Activated naive CD4-positive, alpha-beta T cell treated with anti-CD3 and anti-CD28 coated beads, Interleukin-2, amount 50 U/mL, for 16 hours (primary cell): ENCODE measurements around the gene ERAL1.

Source experiments
- DNase-seq: peaks from one replicate; pipeline ENCODE4 v3.0.0-alpha.2; 2020

Gene ERAL1

DNA sequence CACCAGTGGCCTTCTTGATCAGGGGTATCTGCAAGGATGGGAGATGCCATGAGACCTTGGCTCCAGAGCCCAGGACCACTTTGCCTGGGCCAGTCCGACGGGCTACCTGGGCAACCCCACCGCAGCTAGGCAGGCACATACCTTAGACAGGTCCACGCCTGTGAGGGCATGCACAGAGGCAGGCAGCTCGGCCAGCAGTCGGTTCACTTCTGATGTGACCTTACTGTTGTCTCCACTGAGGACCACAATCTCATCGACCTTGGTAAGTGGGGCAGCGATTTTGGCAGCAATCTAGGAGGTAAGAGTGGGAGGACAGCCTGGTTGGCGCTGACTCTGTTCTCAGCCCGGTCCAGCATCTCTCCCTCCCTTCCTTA, 25.7 kb downstream of the ERAL1 start:
- no peak for DNase-seq

DNA sequence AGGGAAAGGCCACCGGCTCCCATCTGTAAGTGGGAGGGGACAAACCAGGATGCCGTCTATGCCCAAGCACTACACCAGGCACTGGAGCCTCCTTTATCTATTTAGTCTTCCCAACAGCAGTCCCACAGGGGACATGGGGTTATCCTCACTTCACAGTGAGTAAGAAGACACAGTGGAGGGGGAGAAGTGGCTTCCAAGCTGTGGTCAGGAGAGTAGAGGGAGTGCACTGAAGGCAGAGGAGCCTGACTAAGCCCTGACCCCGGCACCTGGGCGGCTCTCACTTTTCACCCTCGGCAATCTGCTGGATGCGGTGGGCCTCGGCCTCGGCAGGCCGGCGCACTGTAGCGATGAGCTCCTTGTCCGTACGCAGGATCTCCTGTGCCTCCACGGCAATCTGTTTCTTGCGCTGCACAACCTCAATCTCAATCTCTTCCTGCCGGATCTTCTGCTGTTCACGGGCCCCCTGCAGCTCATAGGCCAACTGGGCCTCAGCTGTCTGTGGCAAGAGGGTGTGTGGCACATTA, 26.8 kb downstream of the ERAL1 start:
- no peak for DNase-seq

DNA sequence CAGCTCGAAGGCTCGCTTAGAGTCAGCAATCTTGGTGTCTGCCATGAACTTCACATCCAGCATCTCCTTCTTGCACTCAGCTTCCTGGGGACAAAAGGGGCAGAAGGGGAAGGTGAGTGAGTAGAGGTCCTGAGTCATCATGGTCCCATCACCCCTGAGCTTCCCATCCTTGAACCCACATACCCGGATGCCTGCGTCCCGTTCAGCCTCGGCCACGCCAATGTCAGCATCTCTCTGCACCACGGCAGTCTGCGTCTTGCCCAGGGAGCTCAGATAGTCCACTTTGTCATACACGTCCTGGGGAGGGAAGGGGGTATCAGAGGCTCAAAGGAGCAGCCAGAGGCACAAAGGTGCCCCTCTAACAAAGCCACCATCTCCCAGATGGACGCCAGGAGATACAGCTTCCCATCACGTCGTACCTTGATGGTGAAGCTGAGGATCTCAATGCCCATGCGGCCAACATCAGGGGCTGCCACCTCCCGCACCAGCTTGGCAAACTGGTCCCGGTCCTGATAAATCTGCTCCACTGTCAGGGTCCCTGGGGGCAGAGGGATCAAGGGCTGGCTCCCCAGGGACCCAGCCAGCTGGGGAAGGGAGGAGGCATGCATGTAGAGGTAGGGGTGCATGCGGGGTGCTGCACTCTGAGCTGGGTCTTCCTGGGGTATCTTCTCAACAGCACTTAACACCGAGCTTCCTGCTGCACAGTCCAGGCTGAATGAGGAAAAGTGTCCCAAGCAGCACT, 27.5 kb downstream of the ERAL1 start:
- no peak for DNase-seq

DNA sequence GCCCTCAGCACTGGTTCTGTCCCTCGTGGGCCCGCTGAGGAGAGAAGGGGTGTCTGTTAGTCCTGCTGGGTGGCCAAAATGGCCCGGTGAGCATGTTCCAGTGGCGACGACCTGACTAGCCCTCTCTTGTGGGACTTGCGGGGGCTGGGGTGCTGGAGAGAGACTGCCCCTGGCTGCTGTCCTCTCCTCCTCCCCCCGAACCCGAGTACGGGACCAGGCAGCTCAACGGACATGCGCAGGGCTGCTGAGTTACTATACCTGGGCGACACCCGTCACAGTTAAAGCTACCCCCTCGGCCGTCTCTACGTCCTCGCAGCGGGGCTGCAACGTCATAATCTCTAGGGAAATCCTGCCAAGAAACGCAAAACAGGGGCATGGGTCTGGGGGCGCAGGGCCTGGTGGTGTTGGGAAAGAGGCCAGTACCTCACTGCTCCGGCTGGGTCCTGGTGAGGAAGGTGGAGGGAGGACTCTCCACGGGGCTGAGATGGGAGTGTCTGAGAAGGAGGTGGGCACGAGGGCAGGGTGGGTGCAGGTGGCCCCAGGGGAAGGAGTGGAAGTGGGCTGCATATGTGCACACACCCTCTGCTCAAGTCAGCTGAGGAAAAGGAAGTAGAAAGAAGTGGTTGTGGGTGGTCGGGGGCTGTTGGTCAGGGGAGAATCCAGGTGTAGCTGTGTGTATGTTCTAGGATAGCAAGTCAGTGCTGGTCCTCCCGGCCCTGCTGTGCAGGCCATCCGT, 29.3 kb downstream of the ERAL1 start:
- DNase-seq, result no peak

DNA sequence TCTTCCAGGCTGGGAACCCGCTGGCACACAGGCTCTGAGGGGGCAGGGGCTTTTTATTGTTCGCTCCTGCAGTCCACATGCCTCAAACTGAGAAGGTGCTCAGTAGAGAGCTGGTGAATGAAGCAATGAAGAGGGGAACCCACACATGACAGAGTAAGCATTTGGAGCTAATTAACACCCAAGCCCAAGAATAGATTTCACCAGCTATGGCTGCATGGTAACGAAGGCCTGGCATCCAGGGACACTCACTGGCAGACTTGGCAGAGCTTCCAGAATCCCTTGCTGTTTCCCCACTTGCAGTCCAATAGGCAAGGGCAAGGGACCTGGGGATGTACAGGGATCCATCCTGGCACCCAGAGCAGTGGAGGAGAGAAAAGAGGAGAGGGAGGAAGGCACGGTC, 30.5 kb downstream of the ERAL1 start:
- no peak for DNase-seq

DNA sequence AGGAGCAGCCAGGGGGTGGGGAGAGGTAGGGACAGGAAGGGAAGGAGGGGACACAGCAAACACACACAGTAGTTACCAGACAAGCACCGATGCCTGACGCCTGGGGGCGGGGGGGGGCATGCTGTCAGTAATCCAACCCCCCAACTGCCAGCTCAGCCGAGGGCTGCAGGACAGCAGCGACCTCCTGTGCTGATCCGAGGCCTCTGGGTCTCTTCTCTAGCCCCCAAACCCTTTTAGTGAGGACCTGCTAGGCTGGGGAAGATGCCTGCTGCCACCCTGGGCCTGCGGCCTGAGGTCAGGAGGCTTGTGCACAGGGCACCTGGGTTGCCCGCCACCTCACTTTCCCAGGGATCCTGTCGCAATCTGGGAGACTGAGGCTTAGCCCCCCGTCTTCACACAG, 31.1 kb downstream of the ERAL1 start:
- DNase-seq, result no peak

DNA sequence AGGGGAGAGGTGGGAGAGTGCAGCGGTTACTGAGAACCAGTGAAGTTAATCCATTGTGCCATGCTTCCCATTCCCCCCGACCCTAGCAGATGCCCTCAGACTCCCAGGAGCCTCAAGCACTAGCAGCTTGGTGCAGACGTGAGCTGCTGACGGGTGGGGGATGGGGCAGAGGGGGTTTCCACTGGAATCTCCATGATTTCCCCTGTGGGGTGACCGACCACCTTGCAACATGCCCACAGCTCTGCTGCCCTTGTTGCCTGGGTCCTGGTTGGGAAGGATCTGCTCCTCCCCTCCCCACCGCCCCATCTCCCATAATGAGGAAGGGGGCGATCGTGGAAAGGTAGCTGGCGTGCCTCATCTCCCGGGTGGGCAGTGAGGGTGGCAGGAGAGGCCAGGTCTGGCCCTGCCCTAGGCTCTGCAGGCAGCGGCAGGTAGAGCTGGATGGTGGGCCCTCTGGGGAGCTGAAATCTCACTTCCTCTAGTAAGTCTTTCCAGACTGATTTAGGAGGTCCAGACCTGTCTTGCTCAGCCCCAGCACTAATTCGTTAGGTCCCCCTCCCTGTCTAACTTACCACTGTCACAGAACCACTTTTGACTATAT, 33.2 kb downstream of the ERAL1 start:
- DNase-seq, result no peak

DNA sequence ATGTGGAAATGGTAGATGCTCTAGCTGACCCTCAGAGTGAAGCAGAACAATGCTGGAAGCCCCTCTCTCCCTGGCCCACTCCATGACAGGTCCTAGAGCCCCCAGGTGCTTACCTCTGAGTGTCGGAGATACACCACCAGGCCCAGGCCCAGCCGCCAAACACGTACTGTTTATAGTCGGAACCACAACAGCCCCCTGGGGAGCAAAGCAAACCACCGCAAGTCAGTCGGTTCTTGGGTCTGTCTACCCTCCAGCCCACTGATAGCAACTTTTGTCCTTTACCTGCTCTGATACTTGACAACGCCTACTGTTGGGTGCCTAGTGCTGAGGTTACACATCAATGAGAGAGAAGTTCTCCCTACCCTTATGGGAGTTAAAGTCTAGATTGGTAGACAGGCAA, 34.0 kb downstream of the ERAL1 start:
- DNase-seq, result no peak

DNA sequence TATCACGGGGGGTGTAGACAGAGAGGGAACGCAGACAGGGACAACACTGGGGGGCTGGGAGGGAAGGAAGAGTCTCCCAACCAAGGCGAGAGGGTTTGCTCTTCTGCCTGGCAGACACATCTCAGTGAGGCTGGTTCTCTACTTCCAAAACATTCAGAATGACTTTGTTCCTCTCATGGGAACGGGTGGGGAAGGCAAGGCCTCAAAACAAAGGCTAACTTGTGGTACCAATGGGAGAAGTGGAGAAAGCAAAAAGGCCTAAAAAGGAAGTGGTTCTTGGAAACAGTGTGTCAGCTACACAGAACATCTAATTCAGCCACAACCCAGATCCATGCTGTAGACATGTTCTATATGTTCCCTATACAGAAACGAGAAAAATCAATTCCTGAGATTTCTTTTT, 35.2 kb downstream of the ERAL1 start:
- no peak for DNase-seq

DNA sequence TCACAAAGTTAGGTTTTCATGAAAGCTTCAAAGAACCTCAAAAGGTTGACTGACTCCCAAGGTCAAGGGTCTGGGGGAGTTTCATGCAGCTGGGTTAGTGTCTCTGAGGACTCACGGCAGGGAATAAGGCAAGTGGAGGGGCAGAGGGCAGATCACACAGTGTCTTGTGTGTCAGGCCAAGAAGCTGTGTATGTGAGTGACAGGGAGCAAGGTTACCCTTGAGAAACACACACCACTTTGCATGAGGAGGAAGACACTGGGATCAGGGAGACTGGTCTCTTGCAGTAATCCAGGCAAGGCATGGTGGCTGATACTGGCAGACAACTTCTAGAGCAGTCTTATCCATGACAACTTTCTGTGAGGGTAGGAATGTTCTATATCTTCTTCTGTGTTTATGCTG, 36.4 kb downstream of the ERAL1 start:
- no peak for DNase-seq

DNA sequence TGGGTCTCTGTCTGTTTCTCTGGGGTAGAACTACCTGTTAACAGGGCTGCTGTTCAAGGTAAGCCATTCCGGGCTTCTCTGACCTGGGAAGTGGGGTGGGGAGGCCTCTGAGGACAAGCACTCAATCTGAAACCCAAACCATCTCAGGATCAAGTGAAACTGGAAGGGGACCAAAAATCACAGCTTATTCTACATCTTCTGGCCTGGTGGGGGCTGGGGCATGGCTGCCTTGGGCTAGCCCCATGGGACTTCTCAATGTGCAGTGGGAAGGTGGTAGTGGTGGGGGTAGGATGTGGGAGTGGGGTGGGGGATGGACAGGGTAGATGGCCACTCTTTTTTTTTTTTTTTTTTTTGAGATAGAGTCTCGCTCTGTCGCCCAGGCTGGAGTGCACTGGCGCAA, 37.2 kb downstream of the ERAL1 start:
- DNase-seq, result no peak

DNA sequence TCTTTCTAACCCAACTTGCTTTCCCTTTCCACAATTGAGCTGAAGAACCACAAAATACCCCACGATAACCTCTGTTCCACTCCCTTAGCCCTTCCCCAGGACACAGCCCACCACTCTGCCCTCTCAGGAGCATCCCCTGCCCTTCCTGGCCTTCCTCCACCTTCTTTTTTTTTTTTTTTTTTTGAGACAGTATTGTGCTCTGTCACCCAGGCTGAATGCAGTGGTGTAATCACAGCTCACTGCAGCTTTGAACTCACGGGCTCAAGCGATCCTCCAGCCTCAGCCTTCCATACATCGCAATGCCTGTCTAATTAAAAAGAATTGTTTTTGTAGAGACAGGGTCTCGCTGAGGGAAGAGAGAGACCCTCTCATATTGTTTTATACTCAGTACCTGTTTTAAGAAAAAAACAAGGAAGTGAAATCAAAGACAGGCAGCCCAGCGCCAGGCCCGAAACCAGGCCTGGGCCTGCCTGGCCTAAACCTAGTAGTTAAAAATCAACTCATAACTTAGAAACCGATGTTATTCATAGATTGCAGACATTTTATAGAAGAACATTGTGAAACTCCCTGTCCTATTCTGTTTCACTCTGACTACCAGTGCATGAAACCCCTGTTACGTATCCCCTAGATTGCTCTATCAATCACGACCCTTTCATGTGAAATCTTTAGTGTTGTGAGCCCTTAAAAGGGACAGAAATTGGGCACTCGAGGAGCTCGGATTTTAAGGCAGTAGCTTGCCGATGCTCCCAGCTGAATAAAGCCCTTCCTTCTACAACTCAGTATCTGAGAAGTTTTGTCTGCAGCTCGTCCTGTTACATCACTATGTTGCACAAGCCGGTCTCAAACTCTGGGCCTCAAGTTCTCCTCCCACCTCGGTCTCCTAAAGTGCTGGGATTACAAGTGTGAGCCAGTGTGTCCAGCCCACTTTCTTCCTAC, 38.7 kb downstream of the ERAL1 start:
- peak; percentile 39 for DNase-seq

DNA sequence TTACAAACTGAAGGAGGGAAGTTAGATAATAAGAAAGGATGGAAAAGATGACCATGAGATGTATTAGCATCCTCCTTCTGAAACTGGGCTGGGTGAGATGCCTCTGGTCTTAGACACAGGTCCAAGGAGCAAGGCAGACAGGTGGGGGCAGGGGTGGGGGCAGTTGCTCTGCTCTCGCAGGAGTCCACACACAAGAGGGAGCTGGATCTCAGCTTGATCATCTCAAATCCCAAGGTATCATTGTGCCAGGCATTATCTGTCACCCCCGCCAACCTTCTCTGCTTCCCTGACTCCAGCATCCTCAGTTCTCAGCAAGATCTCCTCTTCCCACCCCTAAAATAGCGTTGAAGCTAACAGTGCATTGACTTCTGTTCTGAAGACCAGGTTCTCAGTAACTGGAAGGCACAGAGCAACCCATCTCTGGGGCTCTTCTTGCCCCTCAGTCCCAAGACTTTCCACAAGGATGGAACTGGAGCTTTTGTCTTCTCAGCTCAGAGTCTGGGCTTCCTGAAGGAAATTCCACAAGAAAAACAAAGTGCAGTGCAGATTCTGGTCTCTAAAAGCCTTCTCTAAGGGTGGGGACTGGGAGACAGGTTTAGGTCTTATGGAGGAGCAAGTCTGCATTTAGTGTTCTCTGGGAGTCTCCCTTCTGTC, 41.1 kb downstream of the ERAL1 start:
- DNase-seq, result no peak

DNA sequence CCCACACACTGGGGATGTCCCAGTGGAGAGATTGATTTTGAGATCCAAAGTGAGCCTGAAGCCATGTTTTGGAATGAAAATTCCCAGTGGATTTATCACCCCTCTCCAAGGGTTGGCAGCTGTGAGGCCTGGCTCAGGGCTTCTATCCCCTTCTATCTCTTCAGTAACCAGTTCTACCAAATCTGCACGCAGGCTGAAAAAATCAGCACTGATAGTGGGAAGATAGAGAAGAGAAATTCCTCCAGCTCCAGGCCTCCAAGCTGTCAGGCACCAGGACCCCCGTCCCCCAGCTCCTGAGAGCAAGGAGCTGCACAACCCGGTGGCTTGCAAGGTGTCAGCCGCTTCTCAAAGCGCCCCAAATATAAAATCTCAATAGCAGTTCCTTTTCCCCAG, 41.7 kb downstream of the ERAL1 start:
- no peak for DNase-seq

DNA sequence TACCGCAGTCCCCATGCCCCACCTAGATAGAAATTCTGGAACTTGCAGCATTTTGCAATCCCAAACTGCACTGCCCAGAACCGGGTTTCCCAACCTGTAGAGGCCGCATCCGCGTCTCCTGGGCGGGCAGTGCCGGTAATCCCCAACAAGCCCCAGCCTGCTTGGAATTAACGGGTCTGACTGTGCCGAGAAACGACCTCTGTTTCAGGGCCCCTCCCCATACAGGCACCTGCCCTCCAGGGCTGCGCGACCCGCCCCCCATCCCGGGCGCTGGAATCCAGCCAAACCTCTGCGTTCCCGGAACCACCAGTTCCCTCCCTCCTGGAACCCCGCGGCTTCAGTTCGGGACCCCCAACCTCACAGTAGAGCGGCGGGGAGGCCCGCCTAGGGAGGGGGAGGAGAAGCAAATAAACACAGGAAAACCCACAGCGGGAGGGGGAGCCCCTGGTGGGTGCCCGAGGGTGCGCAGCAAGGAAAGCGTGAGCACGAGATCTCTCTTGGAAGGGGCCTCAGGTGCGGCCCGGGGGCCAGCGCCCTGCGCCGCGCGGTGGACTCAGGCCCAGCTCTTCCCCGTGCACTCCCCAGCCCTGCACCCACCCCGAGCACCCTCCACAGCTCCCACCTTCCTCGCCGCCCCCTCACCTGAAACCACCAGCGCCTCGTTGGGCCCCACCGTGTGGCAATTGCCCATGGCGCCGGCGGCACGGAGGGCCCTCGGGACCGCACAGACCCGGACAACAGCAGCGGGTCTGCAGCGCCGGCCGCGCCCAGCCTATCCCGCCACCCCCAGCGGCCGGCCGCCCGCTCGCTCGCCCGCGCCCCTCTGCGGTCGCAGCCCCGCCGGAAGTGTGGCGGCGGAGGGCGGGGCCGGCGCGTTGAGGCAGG, 42.3 kb downstream of the ERAL1 start, which contains the start of gene FLOT2:
Gene FLOT2, minus strand, starts transcription at position 850 of the 885 bp plus-strand sequence. Its CDS starts 159 bp downstream, at position 691.
- peak; percentile 76 for DNase-seq

DNA sequence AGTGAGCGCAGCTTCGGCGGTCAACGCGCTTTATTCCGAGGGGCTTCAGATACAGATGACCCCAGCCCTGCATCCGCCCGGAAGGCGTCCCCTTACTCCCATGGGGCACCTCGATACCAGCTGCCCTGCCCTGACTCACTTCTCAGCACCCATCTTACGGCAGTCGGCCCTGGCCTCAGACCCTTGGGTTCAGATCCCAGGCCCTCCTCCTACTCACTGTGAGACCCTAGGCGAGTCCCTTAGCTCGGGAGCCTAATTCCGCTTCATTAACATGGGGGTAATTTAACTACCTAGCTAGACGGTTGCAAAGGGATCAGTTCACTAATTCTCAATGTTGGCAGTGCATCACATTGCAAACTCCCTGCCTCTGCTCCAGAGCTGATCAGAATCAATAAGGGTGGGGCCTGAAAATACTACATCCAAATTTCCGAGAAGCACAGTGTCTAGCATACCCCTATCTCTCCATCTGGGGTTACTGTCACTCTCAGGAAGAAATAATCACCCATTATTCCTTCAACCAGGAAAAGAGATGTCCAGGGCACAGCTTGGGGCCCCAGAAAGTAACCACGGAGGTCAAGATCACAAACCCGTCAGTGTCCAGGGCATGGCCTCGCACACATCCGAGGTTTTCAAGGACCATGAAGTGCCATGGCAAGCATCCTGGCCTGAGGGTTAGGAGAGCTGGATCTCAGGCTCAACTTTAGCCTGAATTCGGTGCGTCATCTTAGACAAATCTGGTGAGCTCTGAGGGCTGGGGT, 43.1 kb downstream of the ERAL1 start:
- DNase-seq, result no peak

DNA sequence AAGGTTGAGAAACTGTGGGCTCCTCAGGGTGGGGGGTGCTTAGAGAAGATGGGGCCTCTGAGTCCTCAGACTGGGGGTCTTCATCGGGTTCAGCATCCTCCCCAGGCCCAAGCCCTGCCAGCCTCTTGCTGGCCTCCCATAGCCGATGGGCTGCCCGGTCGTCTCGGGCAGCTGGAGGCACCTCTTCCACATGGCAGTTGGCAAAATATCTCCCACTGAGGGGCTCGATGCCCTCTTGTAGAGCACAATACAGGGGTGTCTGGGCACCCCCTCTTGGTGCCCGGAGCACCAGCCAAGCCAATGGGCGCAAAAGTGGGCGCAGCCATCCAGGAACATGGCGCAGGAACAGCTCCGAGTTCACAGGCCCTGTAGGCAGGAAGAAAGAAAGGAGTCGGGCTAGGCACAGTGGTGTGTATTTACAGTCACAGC, 43.7 kb downstream of the ERAL1 start:
- DNase-seq, result no peak

DNA sequence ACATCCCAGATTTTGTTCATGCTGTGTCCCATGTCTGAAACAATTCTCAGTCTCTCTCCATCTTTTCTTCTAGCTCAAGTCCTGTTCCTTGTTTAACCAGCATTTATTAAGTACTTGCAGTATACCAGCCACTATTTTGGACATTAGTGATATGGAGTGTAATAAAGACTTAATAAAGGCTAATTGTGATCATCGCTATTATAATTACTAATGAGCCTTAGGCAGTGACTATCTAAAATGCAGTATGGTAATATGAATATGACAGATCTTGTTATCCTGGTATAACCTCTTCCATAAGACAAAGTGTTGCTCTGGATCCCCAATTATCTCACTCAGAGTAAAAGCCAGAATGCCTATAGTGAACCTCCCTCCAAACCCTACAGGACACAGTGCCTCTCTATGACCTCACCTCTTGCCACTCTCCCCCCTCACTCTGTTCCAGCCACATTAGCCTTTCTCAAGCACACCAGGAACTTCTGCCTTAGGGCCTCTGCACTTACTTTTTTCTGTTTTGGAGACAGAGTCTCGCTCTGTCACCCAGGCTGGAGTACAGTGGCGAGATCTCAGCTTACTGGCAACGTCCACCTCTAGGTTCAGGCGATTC, 44.5 kb downstream of the ERAL1 start:
- no peak for DNase-seq

DNA sequence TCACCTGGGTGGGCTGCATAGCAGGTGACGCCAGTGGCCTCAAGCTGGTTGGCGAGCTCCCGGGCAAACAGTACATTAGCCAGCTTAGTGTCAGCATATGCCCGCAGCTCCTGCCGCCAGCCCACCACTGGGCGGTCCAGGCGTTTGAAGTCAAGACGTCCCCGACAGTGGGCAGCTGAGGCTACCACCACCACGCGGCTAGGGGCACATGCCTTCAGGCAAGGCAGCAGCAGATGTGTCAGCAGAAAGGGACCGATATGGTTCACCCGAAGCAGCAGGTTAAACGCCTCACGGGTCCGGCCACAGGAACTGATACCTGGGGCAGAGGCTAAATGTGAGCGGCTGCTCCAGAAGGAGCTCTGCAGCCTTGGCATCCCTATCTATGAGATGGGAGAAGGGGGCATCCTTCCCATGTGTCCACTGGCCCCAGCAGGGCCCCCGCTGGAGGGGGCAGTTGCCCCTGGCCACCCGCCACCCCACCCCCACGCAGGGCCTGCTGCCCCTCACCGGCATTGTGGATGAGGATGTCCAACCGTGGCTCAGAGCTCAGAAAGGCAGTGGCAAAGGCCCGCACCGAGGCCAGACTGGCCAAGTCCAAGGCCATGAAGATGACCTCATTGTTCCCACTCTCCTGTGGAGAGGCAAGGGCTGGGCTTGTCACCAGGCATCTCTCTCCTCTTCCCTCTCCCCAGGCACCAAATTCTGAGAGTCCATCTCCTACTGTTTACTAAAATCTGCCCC, 46.3 kb downstream of the ERAL1 start:
- no peak for DNase-seq
